WTC11 (cell line): Measurements from ENCODE around the gene ZNF423. TPM values are rescaled to one million over a fixed set of nuclear protein-coding genes. Genes with fewer than 3 reads are reported as not detected.

ENCODE experiments used
- ATAC-seq: fragments of 200-7000 bp; cut with Tn5 transposase; 2 replicates; pipeline ENCODE4 v1.10.0; 2021; ENCODE audit warnings: mild to moderate bottlenecking, moderate library complexity
- CTCF ChIA-PET: fragments of 300-600 bp; sonication (Branson Sonifier 250); formaldehyde crosslinking; loops from one replicate; lab custom pipeline; 2021; ENCODE audit warnings: antibody characterized with exemption; lab: Charles Lee
- POLR2A ChIA-PET: fragments of 350-600 bp; sonication (Branson Sonifier 250); formaldehyde crosslinking; loops from one replicate; lab custom pipeline; 2021; ENCODE audit warnings: antibody characterized with exemption; lab: Charles Lee
- DNase-seq: peaks from one replicate; pipeline ENCODE4 v3.0.0; 2021; ENCODE audit warnings: low spot score
- H3K27ac Mint-ChIP-seq: 2 replicates; pipeline ENCODE4 v1.8.0; 2021; ENCODE audit warnings: mixed read lengths
- H3K27me3 Mint-ChIP-seq: 2 replicates; pipeline ENCODE4 v1.8.0; 2021; ENCODE audit warnings: low read depth, mild to moderate bottlenecking, moderate library complexity, mixed read lengths
- H3K36me3 Mint-ChIP-seq: 2 replicates; pipeline ENCODE4 v1.8.0; 2021; ENCODE audit warnings: mixed read lengths
- H3K4me1 Mint-ChIP-seq: 2 replicates; pipeline ENCODE4 v1.8.0; 2022; ENCODE audit warnings: mixed read lengths
- H3K4me3 Mint-ChIP-seq: 2 replicates; pipeline ENCODE4 v1.8.0; 2021; ENCODE audit warnings: mild to moderate bottlenecking, moderate library complexity, mixed read lengths
- H3K9me3 Mint-ChIP-seq: 2 replicates; pipeline ENCODE4 v1.8.0; 2021; ENCODE audit warnings: mixed read lengths
- ATF1 ChIP-seq: sonication (generic); formaldehyde crosslinking; IDR thresholded peaks from 2 replicates; pipeline ENCODE4 v1.8.1; 2023; ENCODE audit warnings: mild to moderate bottlenecking, moderate library complexity, missing genetic modification reagents
- FOXJ3 ChIP-seq: sonication (generic); formaldehyde crosslinking; IDR thresholded peaks from 2 replicates; pipeline ENCODE4 v1.9.0; 2021; ENCODE audit warnings: missing genetic modification reagents, mild to moderate bottlenecking, borderline replicate concordance
- FOXP1 ChIP-seq: sonication (generic); formaldehyde crosslinking; IDR thresholded peaks from 2 replicates; pipeline ENCODE4 v1.8.0; 2022; ENCODE audit warnings: missing genetic modification reagents, mild to moderate bottlenecking, moderate library complexity, borderline replicate concordance
- GRHL2 ChIP-seq: fragments of 250-450 bp; sonication (Bioruptor Pico); IDR thresholded peaks from 2 replicates; pipeline ENCODE4 v1.8.0; 2022; ENCODE audit warnings: mild to moderate bottlenecking, moderate library complexity; ENCODE audit not compliant: insufficient replicate concordance, severe bottlenecking
- IRF2 ChIP-seq: sonication (generic); formaldehyde crosslinking; IDR thresholded peaks from 2 replicates; pipeline ENCODE4 v1.8.0; 2022; ENCODE audit warnings: low read depth, missing genetic modification reagents, borderline replicate concordance
- KAT7 ChIP-seq: sonication (generic); formaldehyde crosslinking; IDR thresholded peaks from 2 replicates; pipeline ENCODE4 v1.8.1; 2023; ENCODE audit warnings: missing genetic modification reagents, mild to moderate bottlenecking, borderline replicate concordance
- MYBL2 ChIP-seq: sonication (generic); formaldehyde crosslinking; IDR thresholded peaks from 2 replicates; pipeline ENCODE4 v1.8.1; 2023; ENCODE audit warnings: mild to moderate bottlenecking, moderate library complexity, missing genetic modification reagents
- NFATC4 ChIP-seq: fragments of 250-450 bp; sonication (Bioruptor Pico); IDR thresholded peaks from 2 replicates; pipeline ENCODE4 v1.9.0; 2021; ENCODE audit warnings: mild to moderate bottlenecking
- RELA ChIP-seq: sonication (generic); formaldehyde crosslinking; IDR thresholded peaks from 2 replicates; pipeline ENCODE4 v1.8.1; 2022; ENCODE audit warnings: missing genetic modification reagents, mild to moderate bottlenecking, borderline replicate concordance
- RORB ChIP-seq: fragments of 250-450 bp; sonication (Bioruptor Pico); IDR thresholded peaks from 2 replicates; pipeline ENCODE4 v1.9.0; 2021; ENCODE audit warnings: mild to moderate bottlenecking
- SP1 ChIP-seq: sonication (generic); formaldehyde crosslinking; conservative IDR thresholded peaks from 2 replicates; pipeline ENCODE4 v1.8.1; 2022; ENCODE audit warnings: missing genetic modification reagents
- TEAD1 ChIP-seq: sonication (generic); formaldehyde crosslinking; IDR thresholded peaks from 2 replicates; pipeline ENCODE4 v1.8.0; 2022; ENCODE audit warnings: mild to moderate bottlenecking, missing genetic modification reagents
- TEAD4 ChIP-seq: sonication (generic); formaldehyde crosslinking; IDR thresholded peaks from 2 replicates; pipeline ENCODE4 v1.8.0; 2022; ENCODE audit warnings: mild to moderate bottlenecking, missing genetic modification reagents
- ZBTB21 ChIP-seq: sonication (generic); formaldehyde crosslinking; IDR thresholded peaks from 2 replicates; pipeline ENCODE4 v1.8.1; 2023; ENCODE audit warnings: mild to moderate bottlenecking, missing genetic modification reagents, borderline replicate concordance
- ZNF121 ChIP-seq: sonication (generic); formaldehyde crosslinking; IDR thresholded peaks from 2 replicates; pipeline ENCODE4 v1.8.0; 2023; ENCODE audit warnings: missing genetic modification reagents
- ZNF219 ChIP-seq: sonication (generic); formaldehyde crosslinking; IDR thresholded peaks from 2 replicates; pipeline ENCODE4 v1.8.0; 2023; ENCODE audit warnings: missing genetic modification reagents, mild to moderate bottlenecking, borderline replicate concordance
- ZNF232 ChIP-seq: sonication (generic); formaldehyde crosslinking; IDR thresholded peaks from 2 replicates; pipeline ENCODE4 v1.8.0; 2022; ENCODE audit warnings: mild to moderate bottlenecking, missing genetic modification reagents
- total RNA-seq: library from RNA; stranded (reverse); gene quantifications from 3 replicates; pipeline ENCODE4 v1.2.3, GENCODE V29; 2021
- TF ChIP-seq, protein P1 (sequence below): sonication (generic); formaldehyde crosslinking; IDR thresholded peaks from 2 replicates; pipeline ENCODE4 v1.8.1; 2023; ENCODE audit warnings: mild to moderate bottlenecking, missing genetic modification reagents
- TF ChIP-seq, protein P2 (sequence below): fragments of 250-450 bp; sonication (Bioruptor Pico); IDR thresholded peaks from 2 replicates; pipeline ENCODE4 v1.9.0; 2021; ENCODE audit warnings: moderate library complexity, mild to moderate bottlenecking, inconsistent platforms, borderline replicate concordance
- TF ChIP-seq, protein P3 (sequence below): sonication (generic); formaldehyde crosslinking; IDR thresholded peaks from 2 replicates; pipeline ENCODE4 v1.8.1; 2023; ENCODE audit warnings: mild to moderate bottlenecking, moderate library complexity, missing genetic modification reagents
- TF ChIP-seq, protein P4 (sequence below): sonication (generic); formaldehyde crosslinking; IDR thresholded peaks from 2 replicates; pipeline ENCODE4 v1.8.1; 2023; ENCODE audit warnings: mild to moderate bottlenecking, missing genetic modification reagents, moderate library complexity
- TF ChIP-seq, protein P5 (sequence below): sonication (generic); formaldehyde crosslinking; IDR thresholded peaks from 2 replicates; pipeline ENCODE4 v1.8.0; 2022; ENCODE audit warnings: mild to moderate bottlenecking, missing genetic modification reagents
- TF ChIP-seq, protein P6 (sequence below): sonication (generic); formaldehyde crosslinking; IDR thresholded peaks from 2 replicates; pipeline ENCODE4 v1.8.0; 2022; ENCODE audit warnings: mild to moderate bottlenecking, missing genetic modification reagents
- TF ChIP-seq, protein P7 (sequence below): sonication (generic); formaldehyde crosslinking; IDR thresholded peaks from 2 replicates; pipeline ENCODE4 v1.8.1; 2022; ENCODE audit warnings: low read depth, missing genetic modification reagents, borderline replicate concordance
- TF ChIP-seq, protein P8 (sequence below): sonication (generic); formaldehyde crosslinking; IDR thresholded peaks from 2 replicates; pipeline ENCODE4 v1.8.1; 2023; ENCODE audit warnings: mild to moderate bottlenecking, missing genetic modification reagents, moderate library complexity

The ZNF423 gene
- total RNA-seq, 1 experiment from 2014 or later = 38.8 TPM

DNA sequence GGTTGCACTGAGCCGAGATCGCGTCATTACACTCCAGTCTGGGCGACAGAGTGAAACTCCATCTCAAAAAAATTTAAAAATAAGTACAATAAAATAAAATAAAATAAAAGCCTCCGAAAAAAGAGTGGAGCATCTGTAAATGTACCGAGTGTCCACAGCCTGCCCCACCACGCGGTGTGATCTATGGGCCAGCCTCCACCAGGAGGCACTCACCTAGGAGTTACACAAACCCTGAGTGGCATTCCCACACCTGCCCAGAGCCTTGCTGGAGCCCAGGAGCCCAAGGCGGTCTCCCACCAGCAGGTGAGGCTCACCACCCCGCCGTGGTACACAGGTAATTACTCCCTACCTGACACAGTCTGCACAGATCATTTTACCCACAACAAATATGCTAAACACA lies 183.2 kb downstream of the ZNF423 start (continued):
- TF ChIP-seq MYBL2 (CRISPR knock-in tag) (no peak), KAT7 (CRISPR knock-in tag) (no peak), ZNF121 (no peak)
- TF ChIP-seq, protein P1, sequence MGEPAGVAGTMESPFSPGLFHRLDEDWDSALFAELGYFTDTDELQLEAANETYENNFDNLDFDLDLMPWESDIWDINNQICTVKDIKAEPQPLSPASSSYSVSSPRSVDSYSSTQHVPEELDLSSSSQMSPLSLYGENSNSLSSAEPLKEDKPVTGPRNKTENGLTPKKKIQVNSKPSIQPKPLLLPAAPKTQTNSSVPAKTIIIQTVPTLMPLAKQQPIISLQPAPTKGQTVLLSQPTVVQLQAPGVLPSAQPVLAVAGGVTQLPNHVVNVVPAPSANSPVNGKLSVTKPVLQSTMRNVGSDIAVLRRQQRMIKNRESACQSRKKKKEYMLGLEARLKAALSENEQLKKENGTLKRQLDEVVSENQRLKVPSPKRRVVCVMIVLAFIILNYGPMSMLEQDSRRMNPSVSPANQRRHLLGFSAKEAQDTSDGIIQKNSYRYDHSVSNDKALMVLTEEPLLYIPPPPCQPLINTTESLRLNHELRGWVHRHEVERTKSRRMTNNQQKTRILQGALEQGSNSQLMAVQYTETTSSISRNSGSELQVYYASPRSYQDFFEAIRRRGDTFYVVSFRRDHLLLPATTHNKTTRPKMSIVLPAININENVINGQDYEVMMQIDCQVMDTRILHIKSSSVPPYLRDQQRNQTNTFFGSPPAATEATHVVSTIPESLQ (CRISPR knock-in tag) = no peak

DNA sequence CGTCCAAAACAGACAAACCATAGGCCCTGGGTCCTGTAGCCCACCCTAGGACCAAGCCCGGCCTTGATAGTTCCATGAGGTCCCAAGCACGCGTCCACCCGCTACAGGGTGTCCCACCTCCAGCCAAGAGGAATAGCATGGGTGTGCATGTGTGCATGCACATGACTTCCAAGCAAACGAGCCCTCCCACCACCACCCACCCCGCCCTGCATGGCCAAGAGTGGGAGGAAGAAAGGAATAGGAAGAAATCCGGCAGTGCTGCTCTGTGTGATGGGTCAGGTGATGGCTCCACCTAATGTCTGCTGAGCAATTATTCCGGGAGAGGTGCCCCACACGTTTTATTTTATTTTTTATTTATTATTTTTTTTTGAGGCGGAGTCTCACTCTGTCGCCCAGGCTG lies 184.6 kb downstream of the ZNF423 start:
- ChIA-PET CTCF (interaction anchor here (1.4 kb wide), 1 partner anchor 12 kb away, joined by 3 read pairs; no protein-coding TSS in a partner anchor), POLR2A (no interaction called here)
- no peaks in the 10 kb centered on the region for H3K9me3 Mint-ChIP-seq
- DNase-seq = no peak
- TF ChIP-seq, protein P2, sequence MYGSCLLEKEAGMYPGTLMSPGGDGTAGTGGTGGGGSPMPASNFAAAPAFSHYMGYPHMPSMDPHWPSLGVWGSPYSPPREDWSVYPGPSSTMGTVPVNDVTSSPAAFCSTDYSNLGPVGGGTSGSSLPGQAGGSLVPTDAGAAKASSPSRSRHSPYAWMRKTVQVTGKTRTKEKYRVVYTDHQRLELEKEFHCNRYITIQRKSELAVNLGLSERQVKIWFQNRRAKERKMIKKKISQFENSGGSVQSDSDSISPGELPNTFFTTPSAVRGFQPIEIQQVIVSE (CRISPR knock-in tag) = no peak
- TF ChIP-seq TEAD4 = no peak
- no peak for TF ChIP-seq ZNF232 (CRISPR knock-in tag)
- no peak for TF ChIP-seq TEAD1 (CRISPR knock-in tag)
- TF ChIP-seq RELA (CRISPR knock-in tag) = no peak
- TF ChIP-seq, protein P3, sequence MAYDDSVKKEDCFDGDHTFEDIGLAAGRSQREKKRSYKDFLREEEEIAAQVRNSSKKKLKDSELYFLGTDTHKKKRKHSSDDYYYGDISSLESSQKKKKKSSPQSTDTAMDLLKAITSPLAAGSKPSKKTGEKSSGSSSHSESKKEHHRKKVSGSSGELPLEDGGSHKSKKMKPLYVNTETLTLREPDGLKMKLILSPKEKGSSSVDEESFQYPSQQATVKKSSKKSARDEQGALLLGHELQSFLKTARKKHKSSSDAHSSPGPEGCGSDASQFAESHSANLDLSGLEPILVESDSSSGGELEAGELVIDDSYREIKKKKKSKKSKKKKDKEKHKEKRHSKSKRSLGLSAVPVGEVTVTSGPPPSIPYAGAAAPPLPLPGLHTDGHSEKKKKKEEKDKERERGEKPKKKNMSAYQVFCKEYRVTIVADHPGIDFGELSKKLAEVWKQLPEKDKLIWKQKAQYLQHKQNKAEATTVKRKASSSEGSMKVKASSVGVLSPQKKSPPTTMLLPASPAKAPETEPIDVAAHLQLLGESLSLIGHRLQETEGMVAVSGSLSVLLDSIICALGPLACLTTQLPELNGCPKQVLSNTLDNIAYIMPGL (CRISPR knock-in tag) = no peak
- H3K4me1 Mint-ChIP-seq = peaks cover 12% of the 10 kb centered on the region
- no peak overlapping the region for H3K27ac Mint-ChIP-seq
- no peak overlapping the region for H3K4me3 Mint-ChIP-seq
- no peaks in the 10 kb centered on the region for H3K27me3 Mint-ChIP-seq
- no peaks in the 10 kb centered on the region for H3K36me3 Mint-ChIP-seq
- no peak for ATAC-seq

DNA sequence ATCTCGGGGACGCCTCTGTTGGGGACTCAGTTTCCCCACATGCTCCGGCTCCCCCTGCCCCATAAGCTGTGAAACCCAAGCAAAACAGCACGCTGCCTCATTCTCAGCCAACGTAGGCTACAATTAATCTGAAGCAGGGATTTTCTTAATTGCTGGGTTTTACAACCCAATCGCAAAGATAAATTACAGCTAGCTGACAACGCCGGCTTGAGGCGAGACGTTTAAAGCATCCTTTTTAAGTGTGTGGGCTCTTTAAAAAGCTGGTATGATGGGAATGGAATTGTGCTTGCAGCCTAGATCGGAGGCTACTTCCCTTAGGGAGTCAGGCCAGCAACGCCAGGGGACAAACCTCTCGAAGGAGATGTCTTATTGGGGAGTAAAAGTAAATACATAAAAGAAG lies 185.3 kb downstream of the ZNF423 start:
- Mint-ChIP-seq H3K4me3 (no peak overlapping the region), H3K27ac (no peak overlapping the region), H3K36me3 (no peaks in the 10 kb centered on the region), H3K27me3 (no peaks in the 10 kb centered on the region), H3K4me1 (peaks cover 19% of the 10 kb centered on the region), H3K9me3 (no peaks in the 10 kb centered on the region)
- ChIA-PET POLR2A (no interaction called here), CTCF (interaction anchor here (1.4 kb wide), 1 partner anchor 12 kb away, joined by 3 read pairs; no protein-coding TSS in a partner anchor)
- DNase-seq (no peak), ATAC-seq (no peak)
- TF ChIP-seq ZNF219 (no peak), TEAD1 (CRISPR knock-in tag) (no peak), RORB (no peak), FOXJ3 (no peak), ZBTB21 (CRISPR knock-in tag) (no peak), IRF2 (CRISPR knock-in tag) (no peak), FOXP1 (CRISPR knock-in tag) (no peak), TEAD4 (no peak), NFATC4 (CRISPR knock-in tag) (no peak), SP1 (no peak), ATF1 (CRISPR knock-in tag) (no peak), MYBL2 (CRISPR knock-in tag) (no peak), KAT7 (CRISPR knock-in tag) (no peak), GRHL2 (CRISPR knock-in tag) (no peak)
- TF ChIP-seq, protein P4, sequence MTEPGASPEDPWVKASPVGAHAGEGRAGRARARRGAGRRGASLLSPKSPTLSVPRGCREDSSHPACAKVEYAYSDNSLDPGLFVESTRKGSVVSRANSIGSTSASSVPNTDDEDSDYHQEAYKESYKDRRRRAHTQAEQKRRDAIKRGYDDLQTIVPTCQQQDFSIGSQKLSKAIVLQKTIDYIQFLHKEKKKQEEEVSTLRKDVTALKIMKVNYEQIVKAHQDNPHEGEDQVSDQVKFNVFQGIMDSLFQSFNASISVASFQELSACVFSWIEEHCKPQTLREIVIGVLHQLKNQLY (CRISPR knock-in tag) = no peak
- TF ChIP-seq, protein P5, sequence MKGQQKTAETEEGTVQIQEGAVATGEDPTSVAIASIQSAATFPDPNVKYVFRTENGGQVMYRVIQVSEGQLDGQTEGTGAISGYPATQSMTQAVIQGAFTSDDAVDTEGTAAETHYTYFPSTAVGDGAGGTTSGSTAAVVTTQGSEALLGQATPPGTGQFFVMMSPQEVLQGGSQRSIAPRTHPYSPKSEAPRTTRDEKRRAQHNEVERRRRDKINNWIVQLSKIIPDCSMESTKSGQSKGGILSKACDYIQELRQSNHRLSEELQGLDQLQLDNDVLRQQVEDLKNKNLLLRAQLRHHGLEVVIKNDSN (CRISPR knock-in tag) = no peak
- TF ChIP-seq, protein P6, sequence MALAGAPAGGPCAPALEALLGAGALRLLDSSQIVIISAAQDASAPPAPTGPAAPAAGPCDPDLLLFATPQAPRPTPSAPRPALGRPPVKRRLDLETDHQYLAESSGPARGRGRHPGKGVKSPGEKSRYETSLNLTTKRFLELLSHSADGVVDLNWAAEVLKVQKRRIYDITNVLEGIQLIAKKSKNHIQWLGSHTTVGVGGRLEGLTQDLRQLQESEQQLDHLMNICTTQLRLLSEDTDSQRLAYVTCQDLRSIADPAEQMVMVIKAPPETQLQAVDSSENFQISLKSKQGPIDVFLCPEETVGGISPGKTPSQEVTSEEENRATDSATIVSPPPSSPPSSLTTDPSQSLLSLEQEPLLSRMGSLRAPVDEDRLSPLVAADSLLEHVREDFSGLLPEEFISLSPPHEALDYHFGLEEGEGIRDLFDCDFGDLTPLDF (CRISPR knock-in tag) = no peak
- TF ChIP-seq, protein P7, sequence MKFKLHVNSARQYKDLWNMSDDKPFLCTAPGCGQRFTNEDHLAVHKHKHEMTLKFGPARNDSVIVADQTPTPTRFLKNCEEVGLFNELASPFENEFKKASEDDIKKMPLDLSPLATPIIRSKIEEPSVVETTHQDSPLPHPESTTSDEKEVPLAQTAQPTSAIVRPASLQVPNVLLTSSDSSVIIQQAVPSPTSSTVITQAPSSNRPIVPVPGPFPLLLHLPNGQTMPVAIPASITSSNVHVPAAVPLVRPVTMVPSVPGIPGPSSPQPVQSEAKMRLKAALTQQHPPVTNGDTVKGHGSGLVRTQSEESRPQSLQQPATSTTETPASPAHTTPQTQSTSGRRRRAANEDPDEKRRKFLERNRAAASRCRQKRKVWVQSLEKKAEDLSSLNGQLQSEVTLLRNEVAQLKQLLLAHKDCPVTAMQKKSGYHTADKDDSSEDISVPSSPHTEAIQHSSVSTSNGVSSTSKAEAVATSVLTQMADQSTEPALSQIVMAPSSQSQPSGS = no peak
- TF ChIP-seq, protein P8, sequence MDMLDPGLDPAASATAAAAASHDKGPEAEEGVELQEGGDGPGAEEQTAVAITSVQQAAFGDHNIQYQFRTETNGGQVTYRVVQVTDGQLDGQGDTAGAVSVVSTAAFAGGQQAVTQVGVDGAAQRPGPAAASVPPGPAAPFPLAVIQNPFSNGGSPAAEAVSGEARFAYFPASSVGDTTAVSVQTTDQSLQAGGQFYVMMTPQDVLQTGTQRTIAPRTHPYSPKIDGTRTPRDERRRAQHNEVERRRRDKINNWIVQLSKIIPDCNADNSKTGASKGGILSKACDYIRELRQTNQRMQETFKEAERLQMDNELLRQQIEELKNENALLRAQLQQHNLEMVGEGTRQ (CRISPR knock-in tag) = no peak
